HG03442 (cell line): ENCODE measurements around the gene NDOR1.
A peak's percentile ranks its signal among the peaks of the same experiment; 100 is the strongest.

Experiments used
- ATAC-seq: cut with Tn5 transposase; IDR thresholded peaks from one replicate; pipeline ENCODE4 v1.9.1; 2021; ENCODE audit warnings: mild to moderate bottlenecking, moderate library complexity; ENCODE audit not compliant: unreplicated experiment

NDOR1 gene

GRCh38 chr9:137218212-137218753 is 12.8 kb downstream of the NDOR1 start:
- ATAC-seq, result no peak

GRCh38 chr9:137218754-137219271 is 13.3 kb downstream of the NDOR1 start:
- ATAC-seq, result no peak

DNA sequence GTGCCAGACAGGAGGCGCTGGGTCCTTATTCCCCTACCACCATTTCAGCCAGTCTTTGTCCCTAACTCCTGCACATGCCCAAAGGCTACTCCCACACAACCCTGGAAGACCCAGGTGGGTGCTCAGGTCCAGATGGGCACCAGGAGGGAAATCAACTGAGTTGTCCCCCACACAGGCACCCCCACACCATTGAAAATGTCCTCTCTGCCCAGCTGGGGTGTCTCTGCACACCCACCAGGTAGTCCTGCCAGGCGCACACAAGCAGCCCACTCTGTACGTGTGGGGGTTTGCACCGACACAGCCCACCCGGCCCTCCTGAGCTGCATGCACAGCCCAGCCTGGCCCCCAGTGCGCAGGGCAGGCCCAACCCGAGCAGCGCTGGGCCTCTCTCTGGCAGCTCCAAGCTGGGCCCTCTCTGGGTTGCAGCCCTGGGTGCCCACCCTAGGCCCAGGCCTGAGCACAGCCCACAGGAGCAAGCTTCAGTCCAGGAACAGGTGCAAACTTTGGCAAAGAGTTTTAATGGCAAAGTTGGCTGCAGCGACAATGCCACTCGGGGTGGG is 14.3 kb downstream of the NDOR1 start:
- ATAC-seq, result no peak

DNA sequence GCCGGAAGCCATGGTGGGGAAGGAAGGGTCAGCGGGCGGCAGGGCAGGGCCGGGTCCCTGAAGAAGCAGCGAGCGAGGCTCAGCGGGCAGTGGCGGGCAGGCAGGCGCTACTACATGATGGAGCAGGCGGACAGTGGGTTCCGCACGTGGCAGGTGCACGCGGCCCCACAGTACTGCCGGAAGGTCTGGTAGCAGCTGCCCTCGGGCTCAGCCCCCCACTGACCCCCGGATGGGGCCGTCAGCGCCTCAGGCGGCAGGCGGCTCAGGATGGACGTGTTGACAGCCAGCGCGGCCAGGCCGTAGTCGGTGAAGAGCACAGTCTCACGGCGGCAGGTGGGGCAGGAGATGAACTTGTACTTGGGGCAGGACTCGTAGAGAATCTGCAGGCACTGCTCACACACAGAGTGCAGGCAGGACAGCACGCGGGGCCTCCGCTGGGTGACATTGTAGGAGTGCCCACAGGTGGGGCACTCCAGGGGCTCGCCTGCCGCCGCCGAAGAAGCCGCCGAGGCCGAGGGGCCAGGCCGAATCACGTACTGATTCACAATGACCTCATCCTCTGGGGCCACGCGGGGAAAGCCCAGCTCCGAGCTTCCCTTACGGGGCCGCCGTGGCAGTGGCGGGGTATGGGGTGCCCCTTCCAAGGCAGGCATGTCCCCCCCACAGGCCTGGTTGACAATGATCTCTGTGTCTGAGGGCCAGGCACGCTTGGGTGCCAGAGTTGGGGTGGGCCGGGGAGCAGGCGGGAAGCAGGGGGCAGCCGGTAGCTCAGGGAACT is 15.0 kb downstream of the NDOR1 start:
- ATAC-seq, result no peak

- ATAC-seq, result no peak
These were observed 15.6 kb downstream of the NDOR1 start for GRCh38 chr9:137221095-137221505.

- no peak for ATAC-seq
These were observed 16.1 kb downstream of the NDOR1 start for GRCh38 chr9:137221506-137222111.

GRCh38 chr9:137222190-137223077 is 16.9 kb downstream of the NDOR1 start, which contains the start of gene RNF208:
Gene RNF208 (minus strand): TSS chr9:137222240. CDS start chr9:137221212, 1,028 bp downstream.
- ATAC-seq, result peak; percentile 2

DNA sequence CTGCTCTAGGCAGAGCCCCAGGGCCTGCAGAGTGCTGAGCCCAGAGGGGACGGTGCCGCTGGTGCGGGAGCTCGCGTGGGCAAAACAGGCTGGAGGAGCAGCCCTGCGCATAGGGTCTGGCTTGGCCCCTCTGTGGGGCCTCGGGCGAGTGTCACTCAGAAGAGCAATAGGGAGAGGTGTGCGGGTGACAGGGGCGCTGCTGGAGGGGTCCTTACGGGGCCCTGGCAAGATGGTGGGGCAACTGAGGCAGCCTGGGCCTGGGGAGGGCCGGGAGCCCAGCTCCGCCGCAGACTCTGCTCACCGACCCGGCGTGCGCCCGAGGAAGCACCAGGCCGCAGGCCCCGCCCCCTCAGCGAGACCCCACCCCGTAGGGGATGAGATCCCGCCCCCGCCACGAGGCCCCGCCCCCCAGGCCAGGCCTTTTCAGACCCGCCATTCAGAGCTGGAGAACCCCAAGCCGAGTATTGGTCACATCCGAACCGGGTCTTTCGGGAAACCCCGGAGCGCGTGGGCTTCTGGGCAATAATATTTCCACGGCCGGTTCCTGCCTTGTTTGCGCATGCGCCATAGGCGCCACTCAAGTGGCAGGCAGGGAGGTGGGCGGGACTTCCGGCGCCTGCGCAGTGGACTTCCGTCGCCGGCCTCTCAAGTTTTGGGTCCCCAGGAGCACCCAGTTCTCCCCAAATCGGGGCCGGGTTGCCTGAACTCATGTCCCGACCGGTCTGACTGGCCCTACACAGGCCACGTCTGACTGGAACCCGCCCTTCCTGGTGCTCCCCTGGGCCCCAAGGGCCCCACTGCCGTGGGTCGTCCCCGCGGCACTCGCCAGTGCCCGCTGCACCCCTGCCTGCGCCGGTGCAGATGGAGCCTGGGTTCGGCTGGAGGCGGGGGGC is 17.8 kb downstream of the NDOR1 start:
- ATAC-seq, result peak; percentile 55

- no peak for ATAC-seq
These were observed 19.6 kb downstream of the NDOR1 start, which contains the start of gene CYSRT1 for GRCh38 chr9:137224830-137225694. Gene CYSRT1 (plus strand): TSS chr9:137225174. CDS start chr9:137225622, 448 bp downstream.

GRCh38 chr9:137225699-137226331 is 20.3 kb downstream of the NDOR1 start:
- ATAC-seq, result no peak

DNA sequence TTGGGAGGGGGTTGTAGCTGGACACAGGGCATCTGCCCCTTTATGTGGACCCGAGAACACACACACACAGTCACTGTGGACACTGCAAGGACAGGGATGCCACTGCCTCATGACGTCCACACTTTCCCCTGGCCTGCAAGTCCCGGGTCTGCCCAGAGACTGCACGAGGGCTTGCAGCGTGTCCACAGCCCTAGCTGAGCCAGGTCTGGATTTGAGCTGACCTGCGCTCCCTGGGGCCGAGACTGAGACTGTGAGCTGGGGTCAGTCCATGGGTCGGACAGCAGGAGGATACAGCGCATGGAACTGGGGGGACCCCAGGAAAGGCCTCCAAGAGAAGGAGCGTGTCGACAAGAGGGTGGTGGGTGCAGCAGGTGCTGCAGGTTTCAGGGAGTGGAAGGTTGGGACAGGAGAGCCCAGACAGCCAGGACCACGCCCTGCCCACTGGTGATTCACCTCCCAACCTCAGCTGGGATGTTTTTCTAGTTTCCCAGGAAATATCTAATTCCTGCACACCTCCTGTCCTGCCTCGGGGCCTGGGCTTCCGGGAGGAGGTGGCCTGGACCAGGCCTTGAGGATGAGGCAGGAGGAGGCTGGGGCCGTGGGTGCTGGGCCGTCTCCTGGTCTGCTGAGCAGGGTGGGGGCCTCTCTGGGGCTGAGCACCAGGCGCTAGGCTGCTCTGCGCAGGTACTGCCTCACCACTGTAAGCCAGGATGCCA is 21.0 kb downstream of the NDOR1 start:
- no peak for ATAC-seq

- no peak for ATAC-seq
These were observed 21.8 kb downstream of the NDOR1 start, which contains the start of gene RNF224 for GRCh38 chr9:137227054-137227852. Gene RNF224 (plus strand): TSS chr9:137227502. CDS start chr9:137228336, 834 bp downstream.

DNA sequence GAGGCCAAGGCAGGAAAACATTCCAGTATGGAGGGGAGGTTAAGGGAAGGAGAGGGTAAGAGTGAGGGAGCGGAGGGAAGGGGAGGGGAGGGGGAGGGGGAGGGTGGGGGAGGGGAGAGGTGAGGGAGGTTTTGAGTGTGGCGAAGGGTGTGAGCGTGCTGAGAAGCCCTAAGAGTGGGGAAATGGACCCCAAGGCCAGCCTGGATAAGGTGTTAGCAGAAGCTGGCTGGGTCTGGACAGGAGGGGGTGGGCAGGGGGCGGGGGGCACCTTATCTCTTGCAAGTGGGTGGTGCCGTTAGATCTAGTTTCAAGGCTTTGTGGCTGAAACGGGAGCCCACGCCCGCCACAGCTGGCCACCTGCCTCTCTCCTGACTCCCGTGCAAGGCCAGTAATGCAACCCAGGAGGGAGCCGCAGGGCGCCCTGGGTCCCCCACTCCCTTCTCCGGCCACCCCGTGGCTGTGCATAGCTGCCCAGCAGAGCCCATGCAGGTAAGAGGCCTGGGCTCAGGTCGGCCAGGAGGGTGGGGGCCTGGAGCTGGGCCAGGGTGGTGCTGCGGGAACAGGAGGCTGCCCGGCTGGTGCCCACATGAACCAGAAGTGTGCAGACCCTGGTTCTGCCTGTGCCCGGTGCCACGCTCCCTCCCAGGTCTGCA is 22.5 kb downstream of the NDOR1 start:
- ATAC-seq, result no peak

GRCh38 chr9:137228506-137228967 is 23.0 kb downstream of the NDOR1 start:
- no peak for ATAC-seq

GRCh38 chr9:137228968-137229896 is 23.7 kb downstream of the NDOR1 start:
- no peak for ATAC-seq
